DOHH2 (cell line): ENCODE data around the gene HRH1.

ENCODE experiments used
- H3F3A ChIP-seq: fragments of 200-600 bp; sonication (generic), shearing (Covaris generic); 2 replicates; pipeline ENCODE4 v1.6.0; 2016; ENCODE audit warnings: antibody characterized with exemption, mild to moderate bottlenecking; ENCODE audit not compliant: control insufficient read depth, insufficient read depth
- H3K27ac ChIP-seq: fragments of 200-600 bp; sonication (generic); 2 replicates; pipeline ENCODE4 v1.5.1; 2014; ENCODE audit warnings: low read depth, mild to moderate bottlenecking, low read length, moderate library complexity
- H3K27me3 ChIP-seq: fragments of 200-600 bp; sonication (generic); 2 replicates; pipeline ENCODE4 v1.6.1; 2014; ENCODE audit warnings: mild to moderate bottlenecking, low read length, mixed read lengths; ENCODE audit not compliant: control insufficient read depth
- H3K36me3 ChIP-seq: fragments of 200-600 bp; sonication (generic); 2 replicates; pipeline ENCODE4 v1.6.1; 2014; ENCODE audit warnings: mild to moderate bottlenecking, low read length, moderate library complexity, mixed read lengths; ENCODE audit not compliant: control insufficient read depth
- H3K4me1 ChIP-seq: fragments of 200-600 bp; sonication (generic); 2 replicates; pipeline ENCODE4 v1.6.1; 2014; ENCODE audit warnings: mild to moderate bottlenecking, low read length, mixed read lengths; ENCODE audit not compliant: control insufficient read depth
- H3K4me2 ChIP-seq: fragments of 200-600 bp; sonication (generic); 2 replicates; pipeline ENCODE4 v1.6.0; 2014; ENCODE audit warnings: mild to moderate bottlenecking, low read length, moderate library complexity
- H3K4me3 ChIP-seq: fragments of 200-600 bp; sonication (generic); 2 replicates; pipeline ENCODE4 v1.5.1; 2014; ENCODE audit warnings: mild to moderate bottlenecking, low read length, mixed read lengths
- H3K79me2 ChIP-seq: fragments of 200-600 bp; sonication (generic); 2 replicates; pipeline ENCODE4 v1.6.1; 2014; ENCODE audit warnings: mild to moderate bottlenecking, low read length, mixed read lengths; ENCODE audit not compliant: control insufficient read depth
- H3K9me2 ChIP-seq: fragments of 200-600 bp; sonication (generic); replicated peaks from 2 replicates; pipeline ENCODE4 v1.6.1; 2014; ENCODE audit warnings: mild to moderate bottlenecking, low read length, mixed read lengths; ENCODE audit not compliant: control insufficient read depth
- H3K9me3 ChIP-seq: fragments of 200-600 bp; sonication (generic); 2 replicates; pipeline ENCODE4 v1.6.1; 2014; ENCODE audit warnings: antibody characterized with exemption, low read length, mixed read lengths; ENCODE audit not compliant: control insufficient read depth, insufficient read depth
- H4K20me1 ChIP-seq: fragments of 200-600 bp; sonication (generic); 2 replicates; pipeline ENCODE4 v1.6.0; 2014; ENCODE audit warnings: low read depth, mild to moderate bottlenecking, antibody characterized with exemption, low read length, moderate library complexity; ENCODE audit not compliant: control insufficient read depth, insufficient read depth
- CTCF ChIP-seq: fragments of 200-600 bp; sonication (generic); IDR thresholded peaks from one replicate; pipeline ENCODE4 v1.5.1; 2014; ENCODE audit warnings: antibody characterized with exemption, mild to moderate bottlenecking, low read depth, low read length; ENCODE audit not compliant: poor library complexity, severe bottlenecking
- EZH2phosphoT487 ChIP-seq: fragments of 200-600 bp; sonication (generic); IDR thresholded peaks from 2 replicates; pipeline ENCODE4 v1.6.1; 2017; ENCODE audit warnings: borderline replicate concordance, mild to moderate bottlenecking, antibody characterized with exemption, low read length, moderate library complexity, mixed read lengths

Gene HRH1

GRCh38 chr3:11283139-11283475, 128.8 kb downstream of the HRH1 start:
- H4K20me1 ChIP-seq: no peaks in the 10 kb centered on the region
- no peak overlapping the region for H3K4me2 ChIP-seq
- no peak overlapping the region for H3K4me3 ChIP-seq
- H3K27ac ChIP-seq: no peak overlapping the region
- H3K36me3 ChIP-seq: peaks cover 27% of the 10 kb centered on the region
- peaks cover 7% of the 10 kb centered on the region; the same call in 1 of the 2 replicates for H3F3A ChIP-seq
- H3K79me2 ChIP-seq: peaks cover 9% of the 10 kb centered on the region; the same call in 1 of the 2 replicates
- TF ChIP-seq EZH2phosphoT487 (no peak), CTCF (no peak)
- no peaks in the 10 kb centered on the region for H3K9me3 ChIP-seq
- H3K9me2 ChIP-seq: no peaks in the 10 kb centered on the region
- peaks cover 11% of the 10 kb centered on the region for H3K4me1 ChIP-seq
- H3K27me3 ChIP-seq: no peaks in the 10 kb centered on the region

GRCh38 chr3:11284011-11284410, 129.7 kb downstream of the HRH1 start:
- Histone ChIP-seq H3K4me2 (no peak overlapping the region), H3K9me2 (no peaks in the 10 kb centered on the region), H3K4me1 (peaks cover 20% of the 10 kb centered on the region), H3K27me3 (no peaks in the 10 kb centered on the region), H3K4me3 (no peak overlapping the region), H3K79me2 (peaks cover 10% of the 10 kb centered on the region; the same call in 1 of the 2 replicates), H3K27ac (no peak overlapping the region), H4K20me1 (no peaks in the 10 kb centered on the region), H3K9me3 (no peaks in the 10 kb centered on the region), H3K36me3 (peaks cover 30% of the 10 kb centered on the region), H3F3A (peaks cover 10% of the 10 kb centered on the region; the same call in 1 of the 2 replicates)
- TF ChIP-seq CTCF (no peak), EZH2phosphoT487 (no peak)

- Histone ChIP-seq H3K27me3 (no peaks in the 10 kb centered on the region), H3K4me3 (no peak overlapping the region), H3K4me2 (no peak overlapping the region), H3K4me1 (peaks cover 28% of the 10 kb centered on the region), H4K20me1 (no peaks in the 10 kb centered on the region), H3K9me2 (no peaks in the 10 kb centered on the region), H3K36me3 (peaks cover 26% of the 10 kb centered on the region), H3F3A (peaks cover 10% of the 10 kb centered on the region; the same call in 1 of the 2 replicates), H3K79me2 (peaks cover 17% of the 10 kb centered on the region; the same call in 1 of the 2 replicates), H3K9me3 (no peaks in the 10 kb centered on the region), H3K27ac (no peak overlapping the region)
- no peak for TF ChIP-seq EZH2phosphoT487
- no peak for TF ChIP-seq CTCF
Observed at GRCh38 chr3:11285471-11285870, 131.2 kb downstream of the HRH1 start.
